PC-3 (cell line): Measurements from ENCODE around the gene NACC1. TPM values are rescaled to one million over a fixed set of nuclear protein-coding genes. Genes with fewer than 3 reads are reported as not detected.

Experiments
- ATAC-seq: fragments of 200-7000 bp; cut with Tn5 transposase; 2 replicates; pipeline ENCODE4 v1.9.1; 2020; ENCODE audit warnings: mild to moderate bottlenecking, moderate library complexity
- BruUV-seq: library from RNA; stranded (reverse); fragments of 400-500 nt; replicated peaks from 2 replicates; lab custom pipeline; 2021; lab: Mats Ljungman, UMichigan
- CTCF ChIA-PET: fragments of 300-600 bp; sonication (Branson Sonifier 250); formaldehyde crosslinking; loops from one replicate; lab custom pipeline; 2022; ENCODE audit warnings: antibody characterized with exemption; lab: Charles Lee
- POLR2A ChIA-PET: fragments of 300-600 bp; sonication (Branson Sonifier 250); formaldehyde crosslinking; loops from one replicate; lab custom pipeline; 2022; ENCODE audit warnings: antibody characterized with exemption; ENCODE audit not compliant: unreplicated experiment; lab: Charles Lee
- DNase-seq: peaks from one replicate; pipeline ENCODE4 v3.0.0-alpha.2; 2015
- H2AFZ ChIP-seq: fragments of 300-600 bp; sonication (generic); 2 replicates; pipeline ENCODE4 v1.6.0; 2016; ENCODE audit warnings: antibody characterized with exemption, low read length
- H3F3A ChIP-seq: fragments of 300-600 bp; sonication (generic); one replicate; pipeline ENCODE4 v1.6.0; 2017; ENCODE audit warnings: antibody characterized with exemption, low read length, control low read depth, mild to moderate bottlenecking; ENCODE audit not compliant: unreplicated experiment
- H3K27ac ChIP-seq: fragments of 300-600 bp; sonication (generic); 2 replicates; pipeline ENCODE4 v1.5.1; 2016; ENCODE audit warnings: mild to moderate bottlenecking, low read length
- H3K27me3 ChIP-seq: fragments of 300-600 bp; sonication (generic); 2 replicates; pipeline ENCODE4 v1.6.1; 2016; ENCODE audit warnings: low read length, mixed read lengths
- H3K36me3 ChIP-seq: fragments of 300-600 bp; sonication (generic); 2 replicates; pipeline ENCODE4 v1.6.1; 2016; ENCODE audit warnings: low read depth, mixed run types, low read length, mixed read lengths
- H3K4me1 ChIP-seq: fragments of 300-600 bp; sonication (generic); 2 replicates; pipeline ENCODE4 v1.5.1; 2016; ENCODE audit warnings: low read length; ENCODE audit not compliant: insufficient read depth
- H3K4me2 ChIP-seq: fragments of 300-600 bp; sonication (generic); 2 replicates; pipeline ENCODE4 v1.6.0; 2016; ENCODE audit warnings: low read length
- H3K4me3 ChIP-seq: fragments of 300-600 bp; sonication (generic); 2 replicates; pipeline ENCODE4 v1.5.1; 2016; ENCODE audit warnings: mild to moderate bottlenecking, low read length, mixed read lengths
- H3K79me2 ChIP-seq: fragments of 300-600 bp; sonication (generic); 2 replicates; pipeline ENCODE4 v1.6.1; 2017; ENCODE audit warnings: low read length, mixed read lengths
- H3K9ac ChIP-seq: fragments of 300-600 bp; sonication (generic); 2 replicates; pipeline ENCODE4 v1.6.0; 2016; ENCODE audit warnings: mild to moderate bottlenecking, low read length
- H3K9me2 ChIP-seq: fragments of 300-600 bp; sonication (generic); replicated peaks from 2 replicates; pipeline ENCODE4 v1.6.1; 2016; ENCODE audit warnings: mixed run types, low read length, mixed read lengths
- H3K9me3 ChIP-seq: fragments of 300-600 bp; sonication (generic); 2 replicates; pipeline ENCODE4 v1.6.1; 2016; ENCODE audit warnings: low read length, mixed read lengths
- H4K20me1 ChIP-seq: fragments of 300-600 bp; sonication (generic); 2 replicates; pipeline ENCODE4 v1.6.1; 2016; ENCODE audit warnings: low read length, mixed read lengths
- CTCF ChIP-seq: fragments of 300-600 bp; sonication (generic); conservative IDR thresholded peaks from 2 replicates; pipeline ENCODE4 v1.5.1; 2017; ENCODE audit warnings: antibody characterized with exemption, low read depth, mild to moderate bottlenecking, low read length
- EZH2 ChIP-seq: fragments of 300-600 bp; sonication (generic); IDR thresholded peaks from one replicate; pipeline ENCODE4 v1.6.1; 2017; ENCODE audit warnings: antibody characterized with exemption, mild to moderate bottlenecking, low read length; ENCODE audit not compliant: unreplicated experiment
- EZH2phosphoT487 ChIP-seq: fragments of 300-600 bp; sonication (generic); IDR thresholded peaks from 2 replicates; pipeline ENCODE4 v1.6.1; 2018; ENCODE audit warnings: mild to moderate bottlenecking, antibody characterized with exemption, low read length, borderline replicate concordance
- intact Hi-C: fragments of 100-400 bp; cut with micrococcal nuclease; formaldehyde crosslinking; loops from 2 replicates; pipeline ENCODE4 v1.9.0; 2023
- total RNA-seq: library from RNA; depleted of rRNA; stranded (reverse); fragments of >200 nt; gene quantifications from 2 replicates; pipeline ENCODE4 v1.2.3, GENCODE V29; 2014

NACC1 gene
- total RNA-seq, 1 experiment from 2014 or later = 266 TPM

- no peak overlapping the region for H3K4me3 ChIP-seq
- H3K9me2 ChIP-seq = no peaks in the 10 kb centered on the region
- DNase-seq (no peak), ATAC-seq (no peak)
- no peak overlapping the region for H2AFZ ChIP-seq
- TF ChIP-seq EZH2phosphoT487 (no peak), EZH2 (no peak), CTCF (no peak)
- H3K4me2 ChIP-seq = no peak overlapping the region
- H4K20me1 ChIP-seq = peaks cover 23% of the 10 kb centered on the region
- H3K9me3 ChIP-seq = no peaks in the 10 kb centered on the region
- H3K4me1 ChIP-seq = no peaks in the 10 kb centered on the region
- ChIA-PET POLR2A (no interaction called here), CTCF (no interaction called here)
- no peak overlapping the region for H3K27ac ChIP-seq
- H3K36me3 ChIP-seq = peaks cover 38% of the 10 kb centered on the region; the same call in 1 of the 2 replicates
- peaks cover 4% of the 10 kb centered on the region for H3F3A ChIP-seq
- intact Hi-C loops = no loop called here
- no peak overlapping the region for H3K9ac ChIP-seq
- BruUV-seq = no TSS peak
- no peaks in the 10 kb centered on the region for H3K27me3 ChIP-seq
- H3K79me2 ChIP-seq = peaks cover 70% of the 10 kb centered on the region
Observed at GRCh38 chr19:13133241-13133870, 15.3 kb downstream of the NACC1 start.

GRCh38 chr19:13134626-13135025 is 16.6 kb downstream of the NACC1 start:
- intact Hi-C loops = no loop called here
- TF ChIP-seq EZH2 (no peak), EZH2phosphoT487 (no peak), CTCF (no peak)
- H3K27me3 ChIP-seq = no peaks in the 10 kb centered on the region
- peaks cover 57% of the 10 kb centered on the region for H3K79me2 ChIP-seq
- CTCF ChIA-PET = no interaction called here
- BruUV-seq = no TSS peak
- H2AFZ ChIP-seq = no peak overlapping the region
- ATAC-seq = peak; percentile 63
- peak; percentile 52 for DNase-seq
- peaks cover 44% of the 10 kb centered on the region; the same call in 1 of the 2 replicates for H3K36me3 ChIP-seq
- no peak overlapping the region for H3K4me3 ChIP-seq
- POLR2A ChIA-PET = no interaction called here
- H3K4me2 ChIP-seq = no peak overlapping the region
- H4K20me1 ChIP-seq = peaks cover 14% of the 10 kb centered on the region; the same call in 1 of the 2 replicates
- H3K9me2 ChIP-seq = no peaks in the 10 kb centered on the region
- no peak overlapping the region for H3K9ac ChIP-seq
- no peak overlapping the region for H3K27ac ChIP-seq
- peaks cover 4% of the 10 kb centered on the region for H3F3A ChIP-seq
- H3K4me1 ChIP-seq = no peaks in the 10 kb centered on the region
- H3K9me3 ChIP-seq = no peaks in the 10 kb centered on the region
